ENCODE results near the gene PGLYRP2. TPM values are rescaled to one million over a fixed set of nuclear protein-coding genes. Genes with fewer than 3 reads are reported as not detected.
A peak's percentile ranks its signal among the peaks of the same experiment; 100 is the strongest.

Gene PGLYRP2
- total and polyA plus RNA-seq, 7 experiments from 2014 or later: 0.21 to 0.65 (median 0.49) TPM; not detected in 2

GRCh38 chr19:15445227-15445605, 34.1 kb downstream of the PGLYRP2 start:
- POLR2A ChIA-PET: interaction anchor here (1.7 kb wide), 1 partner anchor 24 kb away, joined by 4 read pairs; no protein-coding TSS in a partner anchor
- peaks cover 0 to 10% (median 8%) of the 10 kb centered on the region in 7 donors for H3K4me1 Mint-ChIP-seq
- H3K4me3 Mint-ChIP-seq: no peak overlapping the region
- H3K27ac Mint-ChIP-seq: peak overlapping the region in 4 of 9 donors; percentile 18 to 36 (median 26)
- Histone ChIP-seq H3K27me3 (ENCODE audit: control insufficient read depth in 2 of 2, insufficient read depth in 2 of 2, low read length in 2 of 2) (no peaks in the 10 kb centered on the region), H3K4me1 (ENCODE audit: control insufficient read depth in 2 of 2, insufficient read depth in 2 of 2, low read length in 2 of 2) (peaks cover 0 to 5% of the 10 kb centered on the region in 2 donors), H3K36me3 (ENCODE audit: control insufficient read depth in 2 of 3, insufficient read depth in 3 of 3, low read length in 3 of 3) (no peaks in the 10 kb centered on the region), H3K27ac (ENCODE audit: low read depth, low read length) (no peak overlapping the region), H3K9me3 (ENCODE audit: control insufficient read depth in 2 of 3, low read length in 3 of 3) (no peaks in the 10 kb centered on the region), H3K4me3 (ENCODE audit: low read length) (no peak overlapping the region)
- intact Hi-C loops (cut with micrococcal nuclease): no loop called here
- peaks cover 0 to 1% (median 0%) of the 10 kb centered on the region in 11 donors for H3K9me3 Mint-ChIP-seq
- CTCF ChIA-PET: interaction anchor here (1.0 kb wide), 1 partner anchor 9 kb away, joined by 3 read pairs; no protein-coding TSS in a partner anchor
- no peaks in the 10 kb centered on the region for H3K27me3 Mint-ChIP-seq
- H3K36me3 Mint-ChIP-seq: peaks cover 0 to 11% (median 0%) of the 10 kb centered on the region in 5 donors
- ATAC-seq: no peak
- no peak for DNase-seq

GRCh38 chr19:15444505-15445226, 34.6 kb downstream of the PGLYRP2 start:
- DNase-seq: no peak
- Histone ChIP-seq H3K4me3 (ENCODE audit: low read length) (no peak overlapping the region), H3K27ac (ENCODE audit: low read depth, low read length) (no peak overlapping the region), H3K27me3 (ENCODE audit: control insufficient read depth in 2 of 2, insufficient read depth in 2 of 2, low read length in 2 of 2) (no peaks in the 10 kb centered on the region), H3K36me3 (ENCODE audit: control insufficient read depth in 2 of 3, insufficient read depth in 3 of 3, low read length in 3 of 3) (no peaks in the 10 kb centered on the region), H3K4me1 (ENCODE audit: control insufficient read depth in 2 of 2, insufficient read depth in 2 of 2, low read length in 2 of 2) (peaks cover 0 to 5% of the 10 kb centered on the region in 2 donors), H3K9me3 (ENCODE audit: control insufficient read depth in 2 of 3, low read length in 3 of 3) (no peaks in the 10 kb centered on the region)
- H3K27me3 Mint-ChIP-seq: no peaks in the 10 kb centered on the region
- ChIA-PET POLR2A (interaction anchor here (0.7 to 1.7 kb wide), 2 partner anchors 23 kb away, joined by 4 read pairs; no protein-coding TSS in a partner anchor), CTCF (no interaction called here)
- peaks cover 0 to 9% (median 0%) of the 10 kb centered on the region in 5 donors for H3K36me3 Mint-ChIP-seq
- peaks cover 0 to 9% (median 7%) of the 10 kb centered on the region in 7 donors for H3K4me1 Mint-ChIP-seq
- intact Hi-C loops (cut with micrococcal nuclease): no loop called here
- no peak for ATAC-seq
- peak overlapping the region in 1 of 10 donors; percentile 13 for H3K4me3 Mint-ChIP-seq
- peaks cover 0 to 1% (median 0%) of the 10 kb centered on the region in 11 donors for H3K9me3 Mint-ChIP-seq
- no peak overlapping the region for H3K27ac Mint-ChIP-seq

- no peak overlapping the region for H3K27ac Mint-ChIP-seq
- Histone ChIP-seq H3K27me3 (ENCODE audit: control insufficient read depth in 2 of 2, insufficient read depth in 2 of 2, low read length in 2 of 2) (no peaks in the 10 kb centered on the region), H3K36me3 (ENCODE audit: control insufficient read depth in 2 of 3, insufficient read depth in 3 of 3, low read length in 3 of 3) (no peaks in the 10 kb centered on the region), H3K9me3 (ENCODE audit: control insufficient read depth in 2 of 3, low read length in 3 of 3) (no peaks in the 10 kb centered on the region), H3K4me3 (ENCODE audit: low read length) (no peak overlapping the region), H3K4me1 (ENCODE audit: control insufficient read depth in 2 of 2, insufficient read depth in 2 of 2, low read length in 2 of 2) (peaks cover 0 to 1% of the 10 kb centered on the region in 2 donors), H3K27ac (ENCODE audit: low read depth, low read length) (no peak overlapping the region)
- no peak overlapping the region for H3K4me3 Mint-ChIP-seq
- H3K36me3 Mint-ChIP-seq: peaks cover 0 to 9% (median 0%) of the 10 kb centered on the region in 5 donors
- intact Hi-C loops (cut with micrococcal nuclease): no loop called here
- ChIA-PET POLR2A (interaction anchor here (1.7 kb wide), 1 partner anchor 22 kb away, joined by 4 read pairs; no protein-coding TSS in a partner anchor), CTCF (no interaction called here)
- ATAC-seq: no peak
- no peaks in the 10 kb centered on the region for H3K27me3 Mint-ChIP-seq
- peaks cover 0 to 1% (median 0%) of the 10 kb centered on the region in 11 donors for H3K9me3 Mint-ChIP-seq
- DNase-seq: no peak
- H3K4me1 Mint-ChIP-seq: peaks cover 0 to 7% (median 5%) of the 10 kb centered on the region in 7 donors
These were observed 35.5 kb downstream of the PGLYRP2 start for GRCh38 chr19:15443838-15444237.

GRCh38 chr19:15443325-15443724, 36.0 kb downstream of the PGLYRP2 start:
- Mint-ChIP-seq H3K9me3 (peaks cover 0 to 1% (median 0%) of the 10 kb centered on the region in 11 donors), H3K27me3 (no peaks in the 10 kb centered on the region), H3K36me3 (peaks cover 0 to 5% (median 0%) of the 10 kb centered on the region in 5 donors), H3K27ac (peak overlapping the region in 1 of 9 donors; percentile 67), H3K4me1 (peaks cover 0 to 2% (median under 1%) of the 10 kb centered on the region in 7 donors), H3K4me3 (no peak overlapping the region)
- H3K27ac ChIP-seq (ENCODE audit: low read depth, low read length): no peak overlapping the region
- no peaks in the 10 kb centered on the region for H3K9me3 ChIP-seq (ENCODE audit: control insufficient read depth in 2 of 3, low read length in 3 of 3)
- no peaks in the 10 kb centered on the region for H3K36me3 ChIP-seq (ENCODE audit: control insufficient read depth in 2 of 3, insufficient read depth in 3 of 3, low read length in 3 of 3)
- ChIA-PET CTCF (no interaction called here), POLR2A (interaction anchor here (1.0 kb wide), 1 partner anchor 10 kb away, joined by 6 read pairs; no protein-coding TSS in a partner anchor)
- no peaks in the 10 kb centered on the region for H3K4me1 ChIP-seq (ENCODE audit: control insufficient read depth in 2 of 2, insufficient read depth in 2 of 2, low read length in 2 of 2)
- no peak for ATAC-seq
- DNase-seq: no peak
- H3K27me3 ChIP-seq (ENCODE audit: control insufficient read depth in 2 of 2, insufficient read depth in 2 of 2, low read length in 2 of 2): no peaks in the 10 kb centered on the region
- no peak overlapping the region for H3K4me3 ChIP-seq (ENCODE audit: low read length)
- intact Hi-C loops (cut with micrococcal nuclease): no loop called here

GRCh38 chr19:15442142-15442920, 37.0 kb downstream of the PGLYRP2 start:
- H3K4me1 Mint-ChIP-seq: no peaks in the 10 kb centered on the region
- intact Hi-C loops (cut with micrococcal nuclease): no loop called here
- Histone ChIP-seq H3K36me3 (ENCODE audit: control insufficient read depth in 2 of 3, insufficient read depth in 3 of 3, low read length in 3 of 3) (no peaks in the 10 kb centered on the region), H3K27me3 (ENCODE audit: control insufficient read depth in 2 of 2, insufficient read depth in 2 of 2, low read length in 2 of 2) (no peaks in the 10 kb centered on the region), H3K27ac (ENCODE audit: low read depth, low read length) (no peak overlapping the region), H3K4me3 (ENCODE audit: low read length) (no peak overlapping the region), H3K4me1 (ENCODE audit: control insufficient read depth in 2 of 2, insufficient read depth in 2 of 2, low read length in 2 of 2) (no peaks in the 10 kb centered on the region), H3K9me3 (ENCODE audit: control insufficient read depth in 2 of 3, low read length in 3 of 3) (no peaks in the 10 kb centered on the region)
- ATAC-seq (no peak), DNase-seq (no peak)
- no peak overlapping the region for H3K4me3 Mint-ChIP-seq
- H3K36me3 Mint-ChIP-seq: peaks cover 0 to 2% (median 0%) of the 10 kb centered on the region in 5 donors
- H3K27ac Mint-ChIP-seq: no peak overlapping the region
- POLR2A ChIA-PET: interaction anchor here (0.8 to 1.0 kb wide), 2 partner anchors 9 to 10 kb away, joined by 4 to 6 read pairs; no protein-coding TSS in a partner anchor
- CTCF ChIA-PET: no interaction called here
- no peaks in the 10 kb centered on the region for H3K27me3 Mint-ChIP-seq
- peaks cover 0 to 3% (median 0%) of the 10 kb centered on the region in 11 donors for H3K9me3 Mint-ChIP-seq

GRCh38 chr19:15441317-15441716, 38.0 kb downstream of the PGLYRP2 start:
- intact Hi-C loops (cut with micrococcal nuclease): no loop called here
- Histone ChIP-seq H3K9me3 (ENCODE audit: control insufficient read depth in 2 of 3, low read length in 3 of 3) (no peaks in the 10 kb centered on the region), H3K4me1 (ENCODE audit: control insufficient read depth in 2 of 2, insufficient read depth in 2 of 2, low read length in 2 of 2) (no peaks in the 10 kb centered on the region), H3K4me3 (ENCODE audit: low read length) (no peak overlapping the region), H3K27ac (ENCODE audit: low read depth, low read length) (no peak overlapping the region), H3K27me3 (ENCODE audit: control insufficient read depth in 2 of 2, insufficient read depth in 2 of 2, low read length in 2 of 2) (no peaks in the 10 kb centered on the region), H3K36me3 (ENCODE audit: control insufficient read depth in 2 of 3, insufficient read depth in 3 of 3, low read length in 3 of 3) (no peaks in the 10 kb centered on the region)
- Mint-ChIP-seq H3K27ac (no peak overlapping the region), H3K36me3 (no peaks in the 10 kb centered on the region), H3K4me1 (peaks cover 0 to 2% (median 0%) of the 10 kb centered on the region in 7 donors), H3K9me3 (peaks cover 0 to 2% (median 0%) of the 10 kb centered on the region in 11 donors), H3K27me3 (no peaks in the 10 kb centered on the region), H3K4me3 (no peak overlapping the region)
- ChIA-PET CTCF (no interaction called here), POLR2A (interaction anchor here (0.8 kb wide), 1 partner anchor 9 kb away, joined by 4 read pairs; no protein-coding TSS in a partner anchor)
- no peak for ATAC-seq
- DNase-seq: no peak

Data from naive thymus-derived CD4-positive, alpha-beta T cell (primary cell).